Liver (tissue), 9 donors: ENCODE results near the gene FAM131B. TPM values are rescaled to one million over a fixed set of nuclear protein-coding genes. Genes with fewer than 3 reads are reported as not detected.
A peak's percentile ranks its signal among the peaks of the same experiment; 100 is the strongest.

Source experiments
- DNase-seq: peaks from one replicate; pipeline ENCODE4 v3.0.0-alpha.2; 2017; ENCODE audit warnings: low spot score
- H3K27ac ChIP-seq, 2 donors: one replicate each; pipeline ENCODE4 v1.7.0; 2013; ENCODE audit warnings: inconsistent platforms in 2 of 2, low read length in 2 of 2, control low read depth in 1 of 2, low read depth in 1 of 2, mild to moderate bottlenecking in 1 of 2
- H3K27me3 ChIP-seq, 4 donors: one replicate each; pipeline versions ENCODE4 v1.6.1 to v1.7.0; 2013; ENCODE audit warnings: low read length in 3 of 4, inconsistent platforms in 1 of 4, mild to moderate bottlenecking in 1 of 4, moderate library complexity in 1 of 4; ENCODE audit not compliant: control insufficient read depth in 4 of 4, insufficient read depth in 4 of 4
- H3K36me3 ChIP-seq, 4 donors: one replicate each; pipeline versions ENCODE4 v1.6.1 to v1.7.0; 2013; ENCODE audit warnings: low read length in 3 of 4, mild to moderate bottlenecking in 3 of 4, low read depth in 1 of 4, moderate library complexity in 1 of 4; ENCODE audit not compliant: control insufficient read depth in 4 of 4, insufficient read depth in 3 of 4
- H3K4me1 ChIP-seq, 4 donors: one replicate each; pipeline versions ENCODE4 v1.6.1 to v1.7.0; 2013; ENCODE audit warnings: low read length in 3 of 4, mild to moderate bottlenecking in 3 of 4, moderate library complexity in 1 of 4; ENCODE audit not compliant: control insufficient read depth in 4 of 4, insufficient read depth in 4 of 4
- H3K4me3 ChIP-seq, 3 donors: one replicate each; pipeline versions ENCODE4 v1.6.1 to v1.7.0; 2013; ENCODE audit warnings: low read length in 3 of 3, control low read depth in 1 of 3, low read depth in 1 of 3, mild to moderate bottlenecking in 1 of 3
- H3K9ac ChIP-seq, 2 donors: one replicate each; pipeline ENCODE4 v1.7.0; 2013; ENCODE audit warnings: low read length in 2 of 2, mild to moderate bottlenecking in 2 of 2, moderate library complexity in 2 of 2, control low read depth in 1 of 2, low read depth in 1 of 2
- H3K9me3 ChIP-seq, 4 donors: one replicate each; pipeline versions ENCODE4 v1.6.1 to v1.7.0; 2013; ENCODE audit warnings: low read length in 3 of 4; ENCODE audit not compliant: control insufficient read depth in 4 of 4
- CTCF ChIP-seq: fragments of 150-350 bp; IDR thresholded peaks from 2 replicates; pipeline ENCODE4 v1.5.1; 2017; ENCODE audit warnings: improper control_type of control experiment, low read depth, low read length; ENCODE audit not compliant: missing input control
- EGR1 ChIP-seq, 2 donors: IDR thresholded peaks; 2 replicates each; pipeline ENCODE4 v1.6.1; 2016 to 2018; ENCODE audit warnings: antibody characterized with exemption in 2 of 2, low read depth in 2 of 2
- FOXA1 ChIP-seq: IDR thresholded peaks from 2 replicates; pipeline ENCODE4 v1.6.1; 2016; ENCODE audit warnings: antibody characterized with exemption
- FOXA2 ChIP-seq: IDR thresholded peaks from 2 replicates; pipeline ENCODE4 v1.6.1; 2016; ENCODE audit warnings: antibody characterized with exemption
- GABPA ChIP-seq, 2 donors: IDR thresholded peaks in 1 of 2; conservative IDR thresholded peaks in 1 of 2; 2 replicates each; pipeline ENCODE4 v1.6.1; 2016; ENCODE audit warnings: antibody characterized with exemption in 2 of 2, mild to moderate bottlenecking in 1 of 2, moderate library complexity in 1 of 2
- HNF4A ChIP-seq, 2 donors: conservative IDR thresholded peaks; 2 replicates each; pipeline ENCODE4 v1.6.1; 2016; ENCODE audit warnings: antibody characterized with exemption in 2 of 2, mild to moderate bottlenecking in 2 of 2
- HNF4G ChIP-seq: IDR thresholded peaks from 2 replicates; pipeline ENCODE4 v1.6.1; 2016; ENCODE audit warnings: antibody characterized with exemption
- JUND ChIP-seq, 2 donors: IDR thresholded peaks; 2 replicates each; pipeline ENCODE4 v1.6.1; 2016; ENCODE audit warnings: antibody characterized with exemption in 2 of 2
- NR2F2 ChIP-seq: IDR thresholded peaks from 2 replicates; pipeline ENCODE4 v1.6.1; 2016; ENCODE audit warnings: antibody characterized with exemption
- RAD21 ChIP-seq, 2 donors: IDR thresholded peaks; 2 replicates each; pipeline ENCODE4 v1.6.1; 2016; ENCODE audit warnings: antibody characterized with exemption in 2 of 2, mild to moderate bottlenecking in 2 of 2
- RXRA ChIP-seq, 2 donors: IDR thresholded peaks; 2 replicates each; pipeline ENCODE4 v1.6.1; 2017 to 2018; ENCODE audit warnings: antibody characterized with exemption in 2 of 2, mild to moderate bottlenecking in 1 of 2
- SP1 ChIP-seq: IDR thresholded peaks from 2 replicates; pipeline ENCODE4 v1.6.1; 2018; ENCODE audit warnings: antibody characterized with exemption, mild to moderate bottlenecking
- TAF1 ChIP-seq: conservative IDR thresholded peaks from 2 replicates; pipeline ENCODE4 v1.6.1; 2016; ENCODE audit warnings: antibody characterized with exemption, mild to moderate bottlenecking
- YY1 ChIP-seq: IDR thresholded peaks from 2 replicates; pipeline ENCODE4 v1.6.1; 2016; ENCODE audit warnings: antibody characterized with exemption, mild to moderate bottlenecking
- ZBTB33 ChIP-seq: IDR thresholded peaks from 2 replicates; pipeline ENCODE4 v1.6.1; 2016; ENCODE audit warnings: antibody characterized with exemption
- WGBS: extraction: QIAGEN DNeasy Blood & Tissue Kit; methylation state at CpG from one replicate; pipeline ENCODE4 v1.1.7; 2013; 5-methylcytosine and 5-hydroxymethylcytosine counted together
- polyA plus RNA-seq, 2 donors: library from polyadenylated mRNA; stranded (reverse) in 1 of 2; unstranded in 1 of 2; fragments of 200-250 nt in 1 of 2; fragments of >200 nt in 1 of 2; fragmentation: Nextera tagmentation in 1 of 2; extraction: Ambion mirVana in 1 of 2; gene quantifications; one replicate each; pipeline versions ENCODE4 v1.2.1 to v1.2.3, GENCODE V29; 2013 to 2015
- total RNA-seq, 2 donors: library from RNA; depleted of rRNA; stranded (reverse); fragments of >200 nt; gene quantifications; one replicate each; pipeline ENCODE4 v1.2.3, GENCODE V29; 2014
- TF ChIP-seq, protein P1 (sequence below): IDR thresholded peaks from 2 replicates; pipeline ENCODE4 v1.6.1; 2016; ENCODE audit warnings: antibody characterized with exemption, mild to moderate bottlenecking
- TF ChIP-seq, protein P2 (sequence below): IDR thresholded peaks from 2 replicates; pipeline ENCODE4 v1.6.1; 2016; ENCODE audit warnings: antibody characterized with exemption
- TF ChIP-seq, protein P3 (sequence below): IDR thresholded peaks from 2 replicates; pipeline ENCODE4 v1.6.1; 2016; ENCODE audit warnings: antibody characterized with exemption
- donor health status: healthy.
- donor health status: healthy.
- donor health status: healthy.
- donor health status: healthy.
- donor health status: healthy.

Gene FAM131B
- total and polyA plus RNA-seq, 4 donors, result 0.06 to 0.14 (median 0.08) TPM; not detected in 1

DNA sequence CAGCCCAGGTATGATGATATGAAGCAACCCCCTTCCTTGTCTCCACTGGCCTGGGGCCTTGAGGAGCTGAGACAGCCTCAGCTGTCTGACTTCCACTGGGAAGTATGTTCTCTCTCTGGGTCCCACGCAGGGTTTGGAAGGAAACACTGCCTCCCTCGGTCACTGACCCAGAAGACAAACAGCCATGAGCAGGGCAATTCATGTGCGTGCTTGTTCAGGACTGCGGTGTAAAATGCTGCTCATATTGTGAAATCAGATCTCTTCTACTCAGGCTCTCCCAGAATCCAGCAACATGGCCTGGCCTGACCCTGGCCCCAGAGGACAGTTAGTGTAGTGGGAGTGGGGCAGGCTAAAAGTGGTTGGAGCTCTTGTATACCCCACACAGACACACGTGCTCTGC, 43.9 kb downstream of the FAM131B start:
- Histone ChIP-seq H3K4me1 (peaks cover 8 to 32% (median 18%) of the 10 kb centered on the region in 4 donors), H3K27me3 (no peaks in the 10 kb centered on the region), H3K9ac (no peak overlapping the region), H3K9me3 (no peaks in the 10 kb centered on the region), H3K27ac (peak overlapping the region; percentile 49 to 76), H3K4me3 (no peak overlapping the region), H3K36me3 (no peaks in the 10 kb centered on the region)
- TF ChIP-seq HNF4G (peak; percentile 48), EGR1 (IDR thresholded peaks at IDR 0.05; ENCODE audit: low read depth in 2 of 2) (peak in 1 of 2 donors; percentile 84), JUND (IDR thresholded peaks at IDR 0.05) (peak; percentile 63 to 73), NR2F2 (peak; percentile 73), TAF1 (no peak), FOXA1 (peak; percentile 56), ZBTB33 (peak; percentile 85), YY1 (peak; percentile 89), RAD21 (IDR thresholded peaks at IDR 0.05) (peak; percentile 63 to 78), GABPA (IDR thresholded peaks at IDR 0.05 in 1 of 2, conservative IDR thresholded peaks at IDR 0.05 in 1 of 2) (peak in 1 of 2 donors; percentile 46), RXRA (IDR thresholded peaks at IDR 0.05) (peak; percentile 100), SP1 (peak; percentile 96), FOXA2 (no peak), HNF4A (conservative IDR thresholded peaks at IDR 0.05) (peak; percentile 81 to 91), CTCF (peak; percentile 39)
- TF ChIP-seq, protein P1, sequence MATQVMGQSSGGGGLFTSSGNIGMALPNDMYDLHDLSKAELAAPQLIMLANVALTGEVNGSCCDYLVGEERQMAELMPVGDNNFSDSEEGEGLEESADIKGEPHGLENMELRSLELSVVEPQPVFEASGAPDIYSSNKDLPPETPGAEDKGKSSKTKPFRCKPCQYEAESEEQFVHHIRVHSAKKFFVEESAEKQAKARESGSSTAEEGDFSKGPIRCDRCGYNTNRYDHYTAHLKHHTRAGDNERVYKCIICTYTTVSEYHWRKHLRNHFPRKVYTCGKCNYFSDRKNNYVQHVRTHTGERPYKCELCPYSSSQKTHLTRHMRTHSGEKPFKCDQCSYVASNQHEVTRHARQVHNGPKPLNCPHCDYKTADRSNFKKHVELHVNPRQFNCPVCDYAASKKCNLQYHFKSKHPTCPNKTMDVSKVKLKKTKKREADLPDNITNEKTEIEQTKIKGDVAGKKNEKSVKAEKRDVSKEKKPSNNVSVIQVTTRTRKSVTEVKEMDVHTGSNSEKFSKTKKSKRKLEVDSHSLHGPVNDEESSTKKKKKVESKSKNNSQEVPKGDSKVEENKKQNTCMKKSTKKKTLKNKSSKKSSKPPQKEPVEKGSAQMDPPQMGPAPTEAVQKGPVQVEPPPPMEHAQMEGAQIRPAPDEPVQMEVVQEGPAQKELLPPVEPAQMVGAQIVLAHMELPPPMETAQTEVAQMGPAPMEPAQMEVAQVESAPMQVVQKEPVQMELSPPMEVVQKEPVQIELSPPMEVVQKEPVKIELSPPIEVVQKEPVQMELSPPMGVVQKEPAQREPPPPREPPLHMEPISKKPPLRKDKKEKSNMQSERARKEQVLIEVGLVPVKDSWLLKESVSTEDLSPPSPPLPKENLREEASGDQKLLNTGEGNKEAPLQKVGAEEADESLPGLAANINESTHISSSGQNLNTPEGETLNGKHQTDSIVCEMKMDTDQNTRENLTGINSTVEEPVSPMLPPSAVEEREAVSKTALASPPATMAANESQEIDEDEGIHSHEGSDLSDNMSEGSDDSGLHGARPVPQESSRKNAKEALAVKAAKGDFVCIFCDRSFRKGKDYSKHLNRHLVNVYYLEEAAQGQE, result peak; percentile 70
- TF ChIP-seq, protein P2, sequence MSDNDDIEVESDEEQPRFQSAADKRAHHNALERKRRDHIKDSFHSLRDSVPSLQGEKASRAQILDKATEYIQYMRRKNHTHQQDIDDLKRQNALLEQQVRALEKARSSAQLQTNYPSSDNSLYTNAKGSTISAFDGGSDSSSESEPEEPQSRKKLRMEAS, result peak; percentile 99
- TF ChIP-seq, protein P3, sequence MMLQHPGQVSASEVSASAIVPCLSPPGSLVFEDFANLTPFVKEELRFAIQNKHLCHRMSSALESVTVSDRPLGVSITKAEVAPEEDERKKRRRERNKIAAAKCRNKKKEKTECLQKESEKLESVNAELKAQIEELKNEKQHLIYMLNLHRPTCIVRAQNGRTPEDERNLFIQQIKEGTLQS, result no peak
- WGBS, result 30% methylated on average over 5 of the region's 5 CpGs
- DNase-seq, result peak; percentile 37
